Measurements from ENCODE around the gene SPINK5.

Gene SPINK5

GRCh38 chr5:148186248-148187003 is 122.6 kb downstream of the SPINK5 start:
- Histone ChIP-seq H3K4me3 (ENCODE audit: low read length) (no peak overlapping the region), H3K9ac (ENCODE audit: low read depth, low read length) (no peak overlapping the region), H3K9me3 (ENCODE audit: insufficient read depth, low read depth, low read length) (no peaks in the 10 kb centered on the region), H3K4me1 (ENCODE audit: insufficient read depth, low read length) (no peaks in the 10 kb centered on the region), H3K27ac (ENCODE audit: low read length) (no peak overlapping the region), H3K36me3 (ENCODE audit: insufficient read depth, low read depth, low read length) (no peaks in the 10 kb centered on the region), H3K27me3 (ENCODE audit: insufficient read depth, low read length) (no peaks in the 10 kb centered on the region)

Data from iPS-20b (cell line).